Measurements from ENCODE around the gene CD44.
A peak's percentile ranks its signal among the peaks of the same experiment; 100 is the strongest.
"Not testable (repeated sequence)": the region's sequence is repeated elsewhere in the genome, so short reads cannot be mapped to it uniquely, and the experiment has no call there.

The CD44 gene

GRCh38 chr11:35216962-35217678, 78.1 kb downstream of the CD44 start:
- no peak for DNase-seq

GRCh38 chr11:35218956-35219355, 80.0 kb downstream of the CD44 start:
- DNase-seq = no peak

GRCh38 chr11:35223371-35223796, 84.4 kb downstream of the CD44 start:
- DNase-seq = no peak

GRCh38 chr11:35223991-35224390, 85.0 kb downstream of the CD44 start:
- DNase-seq = no peak

- DNase-seq = no peak
These were observed 87.1 kb downstream of the CD44 start for GRCh38 chr11:35225946-35226520.

GRCh38 chr11:35226756-35227155, 87.8 kb downstream of the CD44 start:
- DNase-seq = not testable (repeated sequence)

GRCh38 chr11:35227576-35228327, 88.8 kb downstream of the CD44 start:
- no peak for DNase-seq

GRCh38 chr11:35228328-35228725, 89.4 kb downstream of the CD44 start:
- DNase-seq = no peak

- no peak for DNase-seq
These were observed 91.4 kb downstream of the CD44 start for GRCh38 chr11:35230388-35230787.

- DNase-seq = no peak
These were observed 92.3 kb downstream of the CD44 start for GRCh38 chr11:35231076-35231860.

GRCh38 chr11:35232891-35233330, 93.9 kb downstream of the CD44 start:
- DNase-seq = no peak

GRCh38 chr11:35233518-35233917, 94.5 kb downstream of the CD44 start:
- no peak for DNase-seq

- DNase-seq = no peak
These were observed 95.6 kb downstream of the CD44 start for GRCh38 chr11:35234460-35235156.

- no peak for DNase-seq
These were observed 96.1 kb downstream of the CD44 start for GRCh38 chr11:35235157-35235468.

- DNase-seq = no peak
These were observed 96.5 kb downstream of the CD44 start for GRCh38 chr11:35235498-35235897.

- no peak for DNase-seq
These were observed 97.1 kb downstream of the CD44 start for GRCh38 chr11:35235936-35236666.

GRCh38 chr11:35236667-35237003, 97.7 kb downstream of the CD44 start:
- DNase-seq = no peak

GRCh38 chr11:35237351-35237750, 98.4 kb downstream of the CD44 start:
- no peak for DNase-seq

GRCh38 chr11:35237860-35238715, 99.1 kb downstream of the CD44 start:
- DNase-seq = peak; percentile 14

GRCh38 chr11:35238882-35239281, 99.9 kb downstream of the CD44 start:
- no peak for DNase-seq

- no peak for DNase-seq
These were observed 100.6 kb downstream of the CD44 start for GRCh38 chr11:35239471-35240075.

Measured in SHP77 treated with DMSO at 0.1 percent for 48 hours (cell line).